ENCODE measurements around the gene TESMIN.

DNA sequence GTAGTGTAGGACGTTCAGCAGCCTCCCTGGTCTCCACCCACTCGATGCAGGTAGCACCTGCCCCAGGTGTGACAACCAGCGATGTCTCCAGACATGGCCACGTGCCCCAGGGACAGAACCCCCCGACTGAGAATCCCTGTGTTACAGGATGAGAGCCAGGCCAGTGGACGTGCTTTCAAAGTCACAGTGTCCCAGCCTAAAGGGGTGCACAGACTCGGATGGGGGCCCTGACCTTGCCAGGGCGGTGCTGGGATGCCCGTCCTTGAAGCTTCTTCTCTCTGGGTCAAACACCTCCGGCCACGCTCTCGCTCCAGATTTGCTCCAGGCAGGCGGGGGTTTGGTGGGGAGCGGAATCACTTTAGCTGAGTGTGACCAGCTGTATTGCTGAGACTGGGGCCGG, 90.3 kb downstream of the TESMIN start:
- TF ChIP-seq, protein P1, sequence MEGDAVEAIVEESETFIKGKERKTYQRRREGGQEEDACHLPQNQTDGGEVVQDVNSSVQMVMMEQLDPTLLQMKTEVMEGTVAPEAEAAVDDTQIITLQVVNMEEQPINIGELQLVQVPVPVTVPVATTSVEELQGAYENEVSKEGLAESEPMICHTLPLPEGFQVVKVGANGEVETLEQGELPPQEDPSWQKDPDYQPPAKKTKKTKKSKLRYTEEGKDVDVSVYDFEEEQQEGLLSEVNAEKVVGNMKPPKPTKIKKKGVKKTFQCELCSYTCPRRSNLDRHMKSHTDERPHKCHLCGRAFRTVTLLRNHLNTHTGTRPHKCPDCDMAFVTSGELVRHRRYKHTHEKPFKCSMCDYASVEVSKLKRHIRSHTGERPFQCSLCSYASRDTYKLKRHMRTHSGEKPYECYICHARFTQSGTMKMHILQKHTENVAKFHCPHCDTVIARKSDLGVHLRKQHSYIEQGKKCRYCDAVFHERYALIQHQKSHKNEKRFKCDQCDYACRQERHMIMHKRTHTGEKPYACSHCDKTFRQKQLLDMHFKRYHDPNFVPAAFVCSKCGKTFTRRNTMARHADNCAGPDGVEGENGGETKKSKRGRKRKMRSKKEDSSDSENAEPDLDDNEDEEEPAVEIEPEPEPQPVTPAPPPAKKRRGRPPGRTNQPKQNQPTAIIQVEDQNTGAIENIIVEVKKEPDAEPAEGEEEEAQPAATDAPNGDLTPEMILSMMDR (IDR thresholded peaks at IDR 0.05): no peak
- no peak for TF ChIP-seq POLR2A (IDR thresholded peaks at IDR 0.05)
